ENCODE measurements around the gene DCAF17.

- TF ChIP-seq POLR2A (IDR thresholded peaks at IDR 0.05; ENCODE audit: low read length): no peak
- TF ChIP-seq GATA1 (IDR thresholded peaks at IDR 0.05; ENCODE audit: low read depth, low read length): no peak
Observed at GRCh38 chr2:171419333-171419732, 14.7 kb upstream of the DCAF17 start.

Measured in erythroblast (primary cell).